GM18870 (cell line): ENCODE data around the gene ABHD2.

Source experiments
- ATAC-seq: cut with Tn5 transposase; IDR thresholded peaks from one replicate; pipeline ENCODE4 v1.9.1; 2021; ENCODE audit warnings: moderate library complexity; ENCODE audit not compliant: unreplicated experiment

ABHD2 gene

GRCh38 chr15:89161666-89162065 lies 73.4 kb downstream of the ABHD2 start:
- no peak for ATAC-seq

GRCh38 chr15:89163271-89164055 lies 75.2 kb downstream of the ABHD2 start:
- no peak for ATAC-seq

- no peak for ATAC-seq
Measured at GRCh38 chr15:89164712-89165211, 76.5 kb downstream of the ABHD2 start.

- no peak for ATAC-seq
Measured at GRCh38 chr15:89165677-89166076, 77.4 kb downstream of the ABHD2 start.

DNA sequence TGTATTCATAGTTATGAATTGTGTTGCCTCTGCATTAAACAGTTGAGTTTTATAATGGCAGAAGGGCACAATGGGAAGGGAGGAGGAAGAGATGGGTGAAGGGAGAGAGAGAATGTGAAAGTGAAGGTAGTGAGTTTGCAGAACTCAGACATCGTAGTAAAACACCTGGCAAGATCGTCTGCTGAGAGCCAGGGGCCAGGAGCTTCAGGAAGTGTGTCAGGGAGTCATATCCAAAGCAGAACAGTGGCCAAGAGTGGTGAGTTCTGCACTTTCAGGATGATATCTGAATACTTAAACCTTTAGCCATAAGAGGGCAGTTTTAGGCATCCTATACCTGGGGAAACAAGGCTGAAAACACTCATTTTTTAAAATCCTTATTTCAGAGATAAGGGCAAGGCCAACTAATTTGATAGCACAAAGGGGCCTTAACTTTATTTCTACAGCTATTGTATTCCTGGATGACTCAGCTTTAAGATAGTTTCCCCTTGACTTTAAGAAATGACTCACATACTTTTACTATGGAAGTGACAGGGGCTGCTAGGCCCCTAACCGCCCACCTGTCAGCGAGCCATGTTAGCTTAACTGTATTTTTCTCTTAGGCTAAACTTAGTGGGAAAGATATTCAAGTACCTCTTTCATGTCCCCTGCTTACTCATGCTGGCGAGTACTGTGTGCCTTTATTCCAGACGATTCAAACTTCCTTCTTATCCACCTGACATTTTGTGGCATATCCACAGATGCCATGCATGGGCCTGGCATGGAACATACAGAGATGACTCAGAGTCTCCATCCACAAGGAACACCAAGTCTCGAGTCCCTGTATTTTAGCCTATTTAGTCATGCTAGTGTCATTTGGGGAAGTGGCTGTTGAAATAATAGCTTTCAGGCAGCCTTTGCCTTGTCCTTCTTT lies 79.3 kb downstream of the ABHD2 start:
- ATAC-seq: peak; percentile 69

DNA sequence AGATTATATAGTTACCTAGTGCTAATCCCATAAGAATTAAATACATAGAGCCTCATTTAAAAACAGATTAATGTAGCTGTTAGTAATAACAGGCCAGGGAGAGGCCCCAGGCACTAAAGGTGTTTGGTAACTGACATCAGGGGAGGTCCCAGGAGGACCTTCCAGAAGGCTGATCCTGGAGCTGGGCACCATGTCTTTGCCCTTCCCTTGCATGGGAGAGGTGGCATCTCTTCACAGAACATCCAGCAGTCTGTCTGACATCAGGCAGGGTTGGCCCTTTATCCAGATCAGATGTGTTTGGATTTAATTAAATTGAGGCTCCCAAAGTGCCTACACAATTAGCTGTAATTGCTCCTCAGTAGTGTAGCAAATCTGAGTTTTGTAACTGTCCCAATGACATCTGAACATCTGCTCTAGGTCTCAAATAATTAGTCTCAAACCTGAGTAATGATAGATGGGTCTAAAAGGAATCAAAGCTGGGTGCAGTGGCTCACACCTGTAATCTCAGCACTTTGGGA lies 80.1 kb downstream of the ABHD2 start:
- no peak for ATAC-seq

- no peak for ATAC-seq
Measured at GRCh38 chr15:89170364-89170763, 82.1 kb downstream of the ABHD2 start.

DNA sequence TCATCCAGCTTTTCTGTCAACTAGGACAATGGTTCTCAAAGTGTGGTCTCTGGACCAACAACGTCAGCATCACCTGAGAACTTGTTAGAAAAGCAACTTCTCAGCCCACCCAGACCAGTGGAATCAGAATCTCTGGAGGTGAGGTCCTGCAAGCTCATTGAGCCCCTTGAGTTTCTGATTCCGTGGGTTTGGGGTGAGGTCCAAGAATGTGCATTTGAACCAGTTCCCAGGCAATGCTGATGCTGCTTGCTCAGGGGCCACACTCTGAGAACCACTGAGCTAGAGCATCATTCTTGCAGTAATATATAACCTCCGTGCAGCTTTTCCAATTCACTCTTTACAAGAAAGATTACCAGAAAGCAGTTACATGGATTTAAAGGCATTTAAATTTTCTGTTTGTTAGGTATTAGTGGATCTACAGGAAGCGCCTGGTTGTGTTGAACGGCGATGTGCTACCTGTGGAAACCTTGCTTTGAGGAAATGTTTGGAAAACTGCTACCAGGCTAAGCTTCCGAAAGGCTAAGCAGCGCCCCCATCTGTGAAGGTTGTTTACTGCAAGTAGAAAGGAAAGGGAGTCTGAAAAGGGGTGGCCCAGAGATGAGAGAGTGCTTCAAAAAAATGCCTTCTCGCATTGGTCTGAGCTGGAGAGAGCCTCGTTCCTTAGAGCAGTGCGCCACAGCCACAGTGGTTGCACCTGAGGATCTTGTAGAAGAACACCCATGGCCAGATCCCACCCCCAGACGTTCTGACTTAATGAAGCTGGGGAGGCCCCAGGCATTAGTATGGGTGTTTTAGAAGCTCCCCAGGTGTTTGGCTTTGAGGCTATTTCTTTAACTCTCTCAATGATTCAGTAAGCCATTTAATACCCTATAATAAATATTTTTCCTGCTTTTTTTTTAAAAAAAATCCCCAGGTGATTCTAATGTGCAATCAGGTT lies 83.1 kb downstream of the ABHD2 start:
- no peak for ATAC-seq

GRCh38 chr15:89172921-89173320 lies 84.7 kb downstream of the ABHD2 start:
- no peak for ATAC-seq

DNA sequence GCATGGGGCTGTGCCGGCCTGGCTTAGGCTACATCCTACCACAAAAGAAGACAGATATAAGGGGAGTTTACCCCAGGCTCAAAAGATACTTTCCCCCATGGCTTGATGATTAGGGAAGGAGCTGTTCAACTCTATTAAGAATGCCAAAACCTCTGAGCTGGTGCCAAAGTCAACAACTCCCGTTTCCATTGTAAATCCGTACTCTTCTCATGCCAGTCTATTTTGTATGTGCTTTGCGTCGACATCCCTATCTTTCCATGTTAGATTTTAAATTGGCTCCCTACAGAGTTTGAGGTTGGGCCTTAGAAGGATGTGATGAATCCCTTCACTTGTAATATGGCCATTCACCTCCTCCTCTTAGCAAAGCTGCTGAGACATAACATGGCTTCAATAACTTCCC lies 86.2 kb downstream of the ABHD2 start:
- ATAC-seq: no peak

DNA sequence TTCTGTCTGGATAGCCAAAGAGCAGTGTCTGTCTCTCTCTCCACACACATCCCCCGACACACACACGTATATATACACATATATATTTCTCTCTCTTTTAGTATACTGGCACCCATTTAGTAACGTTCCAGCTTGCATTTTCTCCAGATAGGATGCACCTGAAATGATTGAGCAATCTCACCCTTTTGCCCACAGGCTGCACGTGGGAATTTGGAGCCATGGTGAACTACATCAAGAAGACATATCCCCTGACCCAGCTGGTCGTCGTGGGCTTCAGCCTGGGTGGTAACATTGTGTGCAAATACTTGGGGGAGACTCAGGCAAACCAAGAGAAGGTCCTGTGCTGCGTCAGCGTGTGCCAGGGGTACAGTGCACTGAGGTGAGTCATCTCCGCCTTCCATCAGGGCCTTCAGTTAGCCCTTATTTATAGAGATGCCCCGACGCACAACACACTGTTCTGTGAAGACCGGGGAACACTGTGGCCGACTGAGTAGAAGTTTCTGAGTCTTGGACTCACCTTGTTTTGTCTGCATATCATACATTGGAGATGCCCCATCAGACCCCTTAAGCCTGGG lies 87.4 kb downstream of the ABHD2 start:
- ATAC-seq: no peak

DNA sequence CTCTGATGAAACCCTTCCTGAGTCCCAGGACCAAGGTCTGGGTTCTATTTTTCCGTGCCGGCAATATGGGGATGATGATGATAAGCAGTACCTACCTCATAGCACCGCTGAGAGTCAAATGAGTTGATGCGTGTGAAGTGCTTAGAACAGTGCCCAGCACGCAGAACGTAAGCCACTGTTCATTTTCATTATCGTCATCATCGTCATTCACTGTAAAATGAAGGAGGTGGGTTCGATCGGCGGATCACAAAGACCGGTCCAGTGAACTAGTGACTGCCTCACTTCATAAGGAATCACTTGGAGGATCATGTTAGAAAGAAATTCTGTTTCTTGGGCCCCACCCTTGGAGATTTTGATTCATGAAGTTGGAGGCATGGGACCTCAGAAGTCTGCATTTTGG lies 88.9 kb downstream of the ABHD2 start:
- no peak for ATAC-seq

GRCh38 chr15:89177633-89178306 lies 89.5 kb downstream of the ABHD2 start:
- no peak for ATAC-seq

GRCh38 chr15:89178307-89178977 lies 90.2 kb downstream of the ABHD2 start:
- no peak for ATAC-seq

- no peak for ATAC-seq
Measured at GRCh38 chr15:89179966-89180875, 92.0 kb downstream of the ABHD2 start.

DNA sequence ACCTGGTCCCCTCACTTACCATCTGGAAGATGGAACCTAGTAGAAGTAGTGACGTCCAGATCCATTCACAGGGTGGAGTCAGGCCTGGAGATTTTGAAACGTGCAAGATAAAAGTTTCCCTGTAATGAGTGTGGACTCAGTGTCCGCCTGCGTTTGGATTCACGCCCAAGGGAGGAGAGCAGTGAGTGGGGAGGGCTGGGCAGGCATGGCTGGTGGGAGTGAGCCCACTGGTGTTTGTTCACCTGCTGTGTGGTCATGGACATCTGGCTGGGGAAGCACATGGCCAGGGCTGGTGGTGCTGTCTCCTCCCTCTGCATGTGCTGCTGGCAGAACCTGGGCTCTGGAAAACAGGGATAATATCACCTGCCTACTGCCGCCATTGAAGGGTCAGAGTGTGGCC lies 96.1 kb downstream of the ABHD2 start:
- ATAC-seq: no peak

- ATAC-seq: no peak
Measured at GRCh38 chr15:89184886-89185526, 96.8 kb downstream of the ABHD2 start.

- ATAC-seq: no peak
Measured at GRCh38 chr15:89186803-89187202, 98.5 kb downstream of the ABHD2 start.
